GOT3 (cell line): ENCODE measurements around the gene PLK5.
"Not testable (repeated sequence)": the region's sequence is repeated elsewhere in the genome, so short reads cannot be mapped to it uniquely, and the experiment has no call there.

ENCODE experiments used
- DNase-seq: peaks from one replicate; lab custom pipeline; 2025; ENCODE audit warnings: mixed read lengths; lab: John Stamatoyannopoulos, UW

PLK5 gene

GRCh38 chr19:1507763-1508506 lies 15.9 kb upstream of the PLK5 start:
- DNase-seq = peak; percentile 60

GRCh38 chr19:1508507-1508856 lies 15.4 kb upstream of the PLK5 start:
- no peak for DNase-seq

DNA sequence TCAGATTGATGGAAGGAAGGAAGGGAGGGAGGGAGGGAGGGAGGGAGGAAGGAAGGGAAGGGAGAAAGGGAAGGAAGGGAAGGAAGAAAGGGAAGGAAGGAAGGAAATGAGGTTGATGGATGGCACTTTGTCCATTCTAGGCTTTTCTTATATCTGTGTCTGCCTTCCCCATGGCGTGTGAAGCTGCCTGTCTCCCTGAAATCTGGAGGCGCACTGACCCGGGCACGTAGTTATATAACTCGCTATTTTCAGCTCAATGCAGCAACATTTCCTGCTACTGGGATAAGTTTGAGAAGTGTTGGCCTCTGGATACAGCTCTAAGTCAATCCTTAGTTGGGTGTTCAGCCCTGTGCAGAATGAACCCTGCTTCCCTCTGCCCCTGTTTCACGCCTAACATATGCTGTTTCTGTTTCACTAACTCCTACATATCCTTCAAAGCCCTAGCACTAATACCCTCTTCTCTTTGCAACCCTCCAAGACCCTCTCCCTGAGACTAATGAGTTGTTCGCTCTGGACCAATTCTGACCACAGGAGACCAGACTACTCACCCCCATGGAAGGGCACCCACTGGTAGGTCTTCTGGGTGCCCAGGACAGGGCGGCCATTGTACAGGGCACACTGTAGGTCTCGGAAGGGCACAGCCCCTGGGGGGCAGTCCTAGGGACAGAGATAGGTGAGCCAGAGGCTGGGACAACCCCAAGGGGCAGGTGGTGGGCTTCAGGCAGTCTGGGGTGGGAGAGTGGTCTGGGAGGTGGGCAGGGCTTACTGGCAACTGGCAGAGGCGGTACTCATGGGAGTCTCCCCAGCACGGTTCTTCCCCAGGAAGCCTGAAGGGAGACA lies 14.1 kb upstream of the PLK5 start:
- DNase-seq = no peak

GRCh38 chr19:1510442-1510806 lies 13.5 kb upstream of the PLK5 start:
- no peak for DNase-seq

DNA sequence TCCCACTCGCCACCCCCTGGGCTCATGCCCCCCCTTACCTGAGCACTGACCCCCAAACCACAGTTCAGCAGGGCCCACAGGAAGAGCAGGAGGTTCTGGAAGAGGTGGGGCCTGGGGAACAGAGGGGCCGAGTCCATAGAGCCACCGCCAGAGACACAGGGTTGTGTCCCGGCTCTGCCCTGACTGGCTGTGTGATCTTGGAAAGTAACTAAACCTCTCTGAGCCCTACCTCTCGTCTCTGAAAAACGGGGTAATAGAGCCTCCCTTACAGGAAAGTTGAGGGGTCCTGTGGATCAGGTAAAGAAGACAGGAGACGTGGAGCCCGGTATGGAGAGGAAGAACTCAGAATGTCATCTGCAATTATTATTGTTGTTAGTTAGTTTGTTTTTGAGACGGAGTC lies 13.1 kb upstream of the PLK5 start:
- DNase-seq = no peak

DNA sequence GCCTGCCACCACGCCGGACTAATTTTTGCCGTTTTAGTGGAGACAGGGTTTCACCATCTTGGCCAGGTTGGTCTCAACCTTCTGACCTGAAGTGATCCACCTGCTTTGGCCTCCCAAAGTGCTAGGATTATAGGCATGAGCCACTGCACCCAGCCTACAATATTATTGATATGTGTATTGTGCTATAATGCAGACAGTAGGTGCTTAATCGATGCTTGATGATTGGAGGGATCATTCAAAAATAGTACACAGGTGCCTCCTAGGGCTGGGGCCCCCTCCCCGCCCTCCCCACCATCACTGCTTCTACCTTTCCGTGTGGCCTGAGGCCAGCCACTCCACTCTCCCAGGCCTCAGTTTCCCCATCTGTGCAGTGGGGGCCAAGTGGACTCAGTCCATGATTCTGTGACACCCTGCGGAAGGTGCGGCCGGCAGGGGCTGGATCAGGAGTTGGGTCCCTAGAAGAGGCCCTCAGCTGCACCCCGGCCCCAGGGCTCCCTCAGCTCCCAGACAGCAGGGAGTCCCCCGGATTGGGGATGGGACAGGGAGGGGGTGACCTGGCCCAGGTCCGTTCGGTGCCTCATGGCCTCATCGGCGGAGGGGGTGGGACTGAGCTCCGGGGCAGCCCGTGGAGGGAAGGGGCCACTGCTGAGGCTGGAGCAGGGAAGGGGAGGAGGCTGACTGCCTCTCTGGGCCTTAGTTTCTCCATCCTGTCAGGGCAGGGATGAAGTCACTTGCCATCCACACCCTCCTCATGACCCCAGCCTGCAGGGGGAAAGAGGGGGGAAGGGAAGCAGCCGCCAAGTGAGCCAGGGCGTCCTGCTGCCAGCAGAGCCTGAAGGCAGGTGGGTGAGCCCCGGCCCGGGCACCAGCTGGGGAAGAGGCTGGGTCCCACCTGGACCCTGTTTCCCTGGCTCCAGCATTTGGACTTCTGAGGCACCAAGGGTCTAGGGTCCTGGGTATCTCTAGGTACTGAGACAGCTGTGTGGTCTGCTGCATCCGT lies 12.3 kb upstream of the PLK5 start:
- no peak for DNase-seq

GRCh38 chr19:1512671-1513498 lies 11.0 kb upstream of the PLK5 start, which contains the start of gene ADAMTSL5:
ADAMTSL5 (minus strand) TSS chr19:1513019; CDS start chr19:1510943, 2,076 bp downstream.
- no peak for DNase-seq

DNA sequence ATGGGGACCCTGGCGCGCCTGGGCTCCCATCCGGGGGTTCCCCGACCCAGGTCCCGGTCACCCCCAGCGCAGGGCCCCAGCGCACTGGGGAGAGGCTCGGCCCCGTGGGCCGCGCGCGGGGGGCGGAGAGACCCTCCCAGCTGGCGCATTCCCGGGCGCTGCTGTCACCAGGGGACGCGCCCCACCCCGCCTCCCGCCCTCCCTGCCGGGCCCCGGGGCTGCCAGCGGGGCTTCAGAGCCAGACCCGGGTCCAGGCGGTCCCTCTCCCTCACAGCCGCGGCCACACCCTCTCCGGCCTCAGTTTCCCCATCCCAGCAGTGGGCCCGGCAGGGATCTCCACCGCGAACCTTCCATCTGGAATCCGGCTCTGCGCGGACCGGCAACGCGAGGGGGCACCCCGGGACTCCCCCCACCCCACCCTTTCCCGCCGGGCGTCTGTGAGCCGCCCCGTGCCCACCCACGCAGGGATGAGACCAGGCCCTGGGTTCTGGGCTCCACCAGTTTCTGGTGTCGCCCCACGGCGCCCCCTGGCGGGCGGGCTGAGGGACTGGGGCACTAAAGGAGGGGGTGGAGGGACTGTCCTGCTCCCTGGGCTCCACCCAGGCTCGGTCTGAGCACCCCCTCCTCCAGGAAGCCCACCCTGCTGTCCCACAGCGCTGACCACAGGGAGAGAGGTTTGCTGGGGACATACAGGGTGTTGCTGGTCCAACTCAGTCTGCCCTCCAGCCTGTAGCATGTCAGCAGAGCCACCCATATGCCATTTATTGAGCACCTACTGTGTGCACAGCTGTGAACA lies 10.2 kb upstream of the PLK5 start:
- no peak for DNase-seq

- DNase-seq = no peak
These were observed 9.6 kb upstream of the PLK5 start for GRCh38 chr19:1514295-1514661.

DNA sequence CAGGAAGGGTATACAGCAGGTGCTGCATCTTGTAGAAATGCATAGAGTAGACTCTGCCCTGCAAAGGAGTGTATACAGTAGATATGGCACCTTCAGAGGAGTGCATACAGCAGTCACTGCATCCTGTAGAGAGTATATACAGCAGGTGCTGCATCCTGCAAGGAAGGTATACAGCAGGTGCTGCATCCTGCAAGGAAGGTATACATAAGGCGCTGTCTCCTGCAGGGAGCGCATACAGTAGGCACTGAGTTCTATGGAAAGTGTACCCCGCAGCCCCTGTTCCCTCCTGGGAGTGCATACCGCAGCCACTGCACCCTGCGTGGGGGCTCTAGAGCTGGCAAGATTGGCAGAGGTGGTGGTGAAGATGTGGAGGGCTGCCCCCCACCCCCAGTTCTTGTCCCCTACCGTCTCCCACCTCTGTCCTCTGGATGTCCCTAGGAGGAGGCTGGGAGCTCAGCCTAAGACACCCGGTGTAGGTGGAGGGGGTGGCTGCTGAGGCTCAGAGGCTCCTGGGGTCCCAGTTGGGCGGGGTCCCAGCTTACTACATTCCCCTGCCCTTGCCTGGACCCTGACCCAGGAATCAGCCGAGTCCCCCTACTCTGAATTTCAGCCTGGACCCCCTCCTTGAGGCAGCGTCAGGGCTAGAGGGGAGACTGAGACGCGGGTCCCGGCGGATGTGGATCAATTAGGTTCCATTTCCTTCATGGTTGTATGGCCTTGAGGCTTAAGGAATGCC lies 8.7 kb upstream of the PLK5 start:
- no peak for DNase-seq

DNA sequence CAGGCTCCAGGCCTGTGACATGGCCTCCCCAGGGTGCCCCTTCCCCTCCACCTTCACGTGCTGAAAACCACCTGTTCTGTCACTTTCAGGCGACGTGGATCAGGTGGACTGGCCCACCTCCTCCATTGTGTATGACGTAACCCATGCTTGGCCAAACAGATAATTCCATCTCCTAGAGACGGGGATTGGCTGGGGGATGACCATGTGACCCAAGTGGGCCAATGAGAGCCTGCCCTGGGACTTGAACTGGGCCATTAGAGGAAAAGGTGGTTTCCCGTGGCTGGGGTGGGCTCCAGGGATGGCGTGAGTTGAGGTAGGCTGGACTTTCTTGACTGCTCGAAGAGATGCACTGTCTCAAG lies 7.5 kb upstream of the PLK5 start:
- no peak for DNase-seq

DNA sequence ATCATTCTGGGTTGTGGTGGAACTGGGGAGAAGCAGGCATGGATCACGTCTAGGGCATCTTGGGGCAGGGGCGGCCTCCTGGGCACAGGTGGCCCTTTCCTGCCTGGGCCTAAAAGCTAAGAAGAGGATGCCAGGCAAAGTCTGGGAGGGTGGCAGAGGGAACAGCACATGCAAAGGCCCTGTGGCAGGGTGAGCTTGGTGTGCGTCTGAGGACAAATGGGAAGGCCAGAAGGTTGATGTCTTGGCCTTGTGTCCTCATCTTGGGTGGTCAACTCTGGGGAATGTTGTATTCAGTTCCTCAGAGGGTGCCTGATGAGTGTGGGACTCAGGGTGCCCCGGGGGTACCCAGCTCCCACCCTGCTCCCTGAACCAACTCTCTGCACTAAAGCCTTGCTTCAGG lies 5.4 kb upstream of the PLK5 start:
- DNase-seq = no peak

DNA sequence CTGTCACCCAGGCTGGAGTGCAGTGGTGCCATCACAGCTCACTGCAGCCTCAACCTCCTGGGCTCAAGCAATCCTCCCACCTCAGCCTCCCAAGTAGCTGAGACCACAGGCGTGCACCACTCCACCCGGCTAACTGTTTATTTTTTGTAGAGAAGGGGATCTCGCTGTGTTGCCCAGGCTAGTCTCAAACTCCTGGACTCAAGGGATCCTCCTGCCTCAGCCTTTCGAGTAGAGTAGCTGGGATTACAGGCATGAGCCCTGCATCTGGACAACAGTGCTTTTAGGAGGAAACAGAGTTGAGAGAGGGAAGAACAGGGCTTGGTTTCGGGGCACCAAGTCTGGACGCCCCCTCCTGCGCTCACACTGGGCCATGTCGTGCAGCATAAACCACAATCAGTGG lies 4.1 kb upstream of the PLK5 start:
- DNase-seq = not testable (repeated sequence)

- DNase-seq = no peak
These were observed 3.6 kb upstream of the PLK5 start for GRCh38 chr19:1520203-1520780.

DNA sequence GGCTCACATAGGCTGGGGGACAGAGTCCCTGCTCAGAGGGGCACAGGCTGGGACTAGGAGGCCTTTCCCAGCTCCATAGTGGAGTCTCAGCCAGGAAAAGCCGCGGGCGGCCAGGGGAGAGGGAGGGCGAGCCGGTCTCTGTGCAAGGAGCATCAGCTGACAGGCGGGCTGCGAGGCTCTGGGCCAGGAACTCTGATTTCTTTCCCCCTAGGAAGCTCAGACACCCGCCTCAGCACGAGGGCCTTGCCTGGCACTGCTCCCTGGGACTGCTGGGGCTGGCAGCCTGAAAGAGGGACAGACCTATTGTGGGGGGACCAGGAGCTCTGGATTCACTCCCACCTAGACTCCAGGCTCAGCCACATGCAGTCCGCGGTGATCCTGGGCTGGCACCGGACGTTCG lies 2.2 kb upstream of the PLK5 start:
- DNase-seq = no peak

DNA sequence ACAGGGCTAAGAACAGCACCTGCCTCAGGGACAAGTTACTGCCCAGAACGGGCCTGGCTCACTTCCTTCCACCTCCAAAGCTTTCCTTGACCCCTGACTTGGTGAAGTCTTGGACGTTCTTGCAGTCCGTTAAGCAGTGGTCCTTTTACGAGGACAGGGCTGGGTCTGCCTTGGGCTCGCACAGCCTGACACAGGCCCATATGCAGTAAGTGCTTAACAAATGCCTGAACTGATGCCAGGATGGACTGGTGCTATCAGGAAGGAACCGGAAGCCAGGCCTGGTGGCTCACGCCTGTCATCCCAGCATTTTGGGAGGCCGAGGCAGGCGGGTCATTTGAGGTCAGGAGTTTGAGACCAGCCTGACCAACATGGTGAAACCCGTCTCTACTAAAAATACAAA lies 1.8 kb upstream of the PLK5 start:
- DNase-seq = no peak

DNA sequence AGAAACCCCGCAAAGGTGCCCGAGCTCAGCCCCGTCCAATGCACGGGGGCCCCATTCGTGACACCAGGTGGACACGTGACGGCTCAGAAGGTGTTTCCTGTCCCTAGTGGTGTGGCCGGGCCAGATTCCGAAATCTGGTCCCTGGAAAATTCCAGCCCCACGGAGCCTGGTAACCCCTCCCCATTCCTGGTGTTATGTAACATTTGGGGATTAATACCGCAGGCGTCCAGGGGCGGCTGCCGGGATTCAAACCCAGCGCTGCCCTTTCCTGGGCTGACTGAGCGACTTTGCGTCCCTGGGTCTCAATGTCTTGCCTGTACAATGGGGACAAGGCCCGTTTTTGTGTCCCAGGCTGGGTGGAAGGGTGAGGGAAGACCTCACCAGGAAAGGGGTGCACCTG lies 1.0 kb upstream of the PLK5 start:
- DNase-seq = no peak

DNA sequence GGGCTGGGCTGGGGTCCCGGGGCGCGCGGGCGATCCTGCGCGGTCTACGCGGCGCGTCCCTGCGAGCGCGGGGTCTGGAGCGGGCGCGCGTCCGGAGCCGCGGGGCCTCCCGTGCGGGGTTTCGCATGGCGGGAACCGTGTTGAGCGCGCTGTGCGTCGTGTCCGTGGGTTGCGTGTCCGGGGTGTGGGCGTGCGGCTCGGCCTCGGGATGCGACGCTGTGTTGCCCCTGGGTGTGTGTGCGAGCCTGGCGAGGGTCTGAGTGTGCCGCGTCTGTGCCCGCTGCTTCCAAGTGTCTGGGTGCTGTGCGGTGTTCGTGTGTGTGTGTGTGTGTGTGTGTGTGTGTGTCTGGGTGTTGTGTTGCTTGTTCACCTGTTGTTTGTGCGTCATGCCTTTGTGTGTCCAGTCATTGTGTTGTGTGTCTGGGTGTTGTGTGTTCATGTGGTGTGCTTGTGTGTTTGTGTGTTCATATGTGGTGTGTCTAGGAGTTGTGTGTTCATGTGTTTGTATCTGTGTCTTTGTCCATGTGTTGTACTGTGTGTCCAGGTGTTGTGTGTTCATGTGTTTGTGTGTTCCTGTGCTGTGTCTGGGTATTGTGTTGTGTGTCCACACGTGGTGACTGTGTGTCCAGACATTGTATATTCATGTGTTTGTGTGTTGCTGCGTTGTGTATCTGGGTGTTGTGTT lies 552 bp downstream of the PLK5 start:
- DNase-seq = no peak

DNA sequence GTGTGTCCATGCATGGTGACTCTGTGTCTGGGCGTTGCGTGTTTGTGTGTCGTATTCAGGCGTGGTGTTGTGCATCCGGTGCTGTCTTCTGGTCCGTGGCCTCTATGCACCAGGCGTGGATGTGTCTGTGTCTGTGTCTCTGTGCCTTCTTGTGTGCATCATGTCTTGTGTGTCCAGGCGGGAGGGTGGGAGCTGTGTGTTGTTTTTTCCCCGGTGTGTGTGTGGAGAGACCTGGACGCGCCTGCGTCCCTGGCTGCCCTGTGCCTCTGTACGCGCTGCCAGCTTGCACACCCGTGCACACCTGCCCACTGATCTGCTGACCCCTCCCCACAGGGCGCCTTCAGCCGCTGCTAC lies 1.1 kb downstream of the PLK5 start:
- no peak for DNase-seq
